ENCODE results near the gene EZR. TPM values are rescaled to one million over a fixed set of nuclear protein-coding genes. Genes with fewer than 3 reads are reported as not detected.

Gene EZR
- total and polyA plus RNA-seq, 10 of the 15 experiments (the other 5 are each of a cell fraction or from before 2014, with no cell fraction given), result 79.1 to 282 (median 161) TPM

GRCh38 chr6:158725704-158726103 is 93.5 kb downstream of the EZR start:
- FAIRE-seq, result no peak
- SMC1A ChIA-PET (ENCODE audit: uncharacterized antibody, unreplicated experiment), result no interaction called here
- no peaks in the 10 kb centered on the region for H3K27me3 ChIP-seq (replicated peaks in 1 of 2; ENCODE audit: control insufficient read depth in 2 of 2, insufficient read depth in 2 of 2, low read length in 1 of 2)
- CTCF ChIA-PET, result no interaction called here
- no peak overlapping the region for H2AFZ ChIP-seq (ENCODE audit: control insufficient read depth, low read depth, low read length)
- 88% methylated on average over 8 of the region's 8 CpGs for WGBS (ENCODE audit: insufficient coverage, insufficient replicate concordance, low lambda C conversion rate, missing lambda C conversion rate)
- no peak for TF ChIP-seq YY1 (IDR thresholded peaks at IDR 0.05; ENCODE audit: low read depth, low read length)
- TF ChIP-seq FOXK2 (IDR thresholded peaks at IDR 0.05), result no peak
- TF ChIP-seq BCLAF1 (IDR thresholded peaks at IDR 0.05), result no peak
- no peak for TF ChIP-seq MTA3 (IDR thresholded peaks at IDR 0.05; ENCODE audit: borderline replicate concordance, low read length)
- no peak for TF ChIP-seq ATF2 (IDR thresholded peaks at IDR 0.05; ENCODE audit: low read length)
- TF ChIP-seq RFX5 (IDR thresholded peaks at IDR 0.05; ENCODE audit: low read depth, low read length), result no peak
- TF ChIP-seq ZNF687 (IDR thresholded peaks at IDR 0.05), result no peak
- no peak for TF ChIP-seq RELB (IDR thresholded peaks at IDR 0.05; ENCODE audit: low read depth)
- TF ChIP-seq RELA (IDR thresholded peaks at IDR 0.05; ENCODE audit: borderline replicate concordance, partially characterized antibody), result no peak
- no peak for TF ChIP-seq NFYB (IDR thresholded peaks at IDR 0.05; ENCODE audit: insufficient read depth, low read depth, low read length)
- no peak for TF ChIP-seq IKZF1 (conservative IDR thresholded peaks at IDR 0.05)
- no peak overlapping the region for H3K4me3 ChIP-seq
- H3K4me2 ChIP-seq (ENCODE audit: control insufficient read depth, insufficient read depth), result no peak overlapping the region
- H3K9me3 ChIP-seq (replicated peaks; ENCODE audit: control insufficient read depth, insufficient read depth, low read length), result no peaks in the 10 kb centered on the region; the same call in 1 of the 3 replicates
- no peaks in the 10 kb centered on the region for H3K36me3 ChIP-seq (ENCODE audit: control insufficient read depth in 2 of 2, insufficient read depth in 2 of 2, low read length in 1 of 2)
- ATAC-seq, result no peak
- in situ Hi-C loops (cut with MboI), result no loop called here
- no peak for DNase-seq (ENCODE audit: low read depth, low spot score)
- BruUV-seq (replicated peaks), result no TSS peak
- no peak overlapping the region for H3K9ac ChIP-seq (ENCODE audit: control insufficient read depth, insufficient read depth, low read length)
- POLR2A ChIA-PET, result no interaction called here
- intact Hi-C loops (cut with micrococcal nuclease; ENCODE audit: unreplicated experiment), result no loop called here
- no peak overlapping the region for H3K27ac ChIP-seq (ENCODE audit: control insufficient read depth, insufficient read depth)
- H3K4me1 ChIP-seq (ENCODE audit: control insufficient read depth, insufficient read depth, low read length), result peaks cover 6% of the 10 kb centered on the region
- RAD21 ChIA-PET (ENCODE audit: unreplicated experiment), result no interaction called here
- no peaks in the 10 kb centered on the region for H4K20me1 ChIP-seq (ENCODE audit: control insufficient read depth, insufficient read depth)
- no peaks in the 10 kb centered on the region for H3K79me2 ChIP-seq (ENCODE audit: control insufficient read depth, insufficient read depth, low read length)
